GM18508 (cell line): Measurements from ENCODE around the gene MYH14.
"Not testable (repeated sequence)": the region's sequence is repeated elsewhere in the genome, so short reads cannot be mapped to it uniquely, and the experiment has no call there.

Experiments used
- ATAC-seq: cut with Tn5 transposase; IDR thresholded peaks from one replicate; pipeline ENCODE4 v1.9.1; 2021; ENCODE audit warnings: moderate number of reproducible peaks; ENCODE audit not compliant: insufficient read depth, unreplicated experiment

MYH14 gene

GRCh38 chr19:50222691-50223438, 19.4 kb downstream of the MYH14 start:
- ATAC-seq = no peak

GRCh38 chr19:50223439-50223716, 20.0 kb downstream of the MYH14 start:
- ATAC-seq = no peak

GRCh38 chr19:50224986-50225747, 21.7 kb downstream of the MYH14 start:
- no peak for ATAC-seq

- ATAC-seq = no peak
These were observed 23.1 kb downstream of the MYH14 start for GRCh38 chr19:50226536-50226935.

GRCh38 chr19:50228153-50228552, 24.7 kb downstream of the MYH14 start:
- not testable (repeated sequence) for ATAC-seq

GRCh38 chr19:50230379-50231351, 27.2 kb downstream of the MYH14 start:
- ATAC-seq = no peak

- ATAC-seq = not testable (repeated sequence)
These were observed 28.0 kb downstream of the MYH14 start for GRCh38 chr19:50231417-50231816.

- ATAC-seq = no peak
These were observed 28.4 kb downstream of the MYH14 start for GRCh38 chr19:50231821-50232220.

GRCh38 chr19:50232600-50232999, 29.2 kb downstream of the MYH14 start:
- no peak for ATAC-seq

- no peak for ATAC-seq
These were observed 30.0 kb downstream of the MYH14 start for GRCh38 chr19:50233308-50233910.

GRCh38 chr19:50237493-50237892, 34.1 kb downstream of the MYH14 start:
- ATAC-seq = not testable (repeated sequence)

- no peak for ATAC-seq
These were observed 34.6 kb downstream of the MYH14 start for GRCh38 chr19:50238043-50238442.

GRCh38 chr19:50239921-50240590, 36.6 kb downstream of the MYH14 start:
- no peak for ATAC-seq

- ATAC-seq = no peak
These were observed 39.2 kb downstream of the MYH14 start for GRCh38 chr19:50242581-50242980.

- no peak for ATAC-seq
These were observed 41.3 kb downstream of the MYH14 start for GRCh38 chr19:50244695-50245094.

GRCh38 chr19:50248413-50248812, 45.0 kb downstream of the MYH14 start:
- no peak for ATAC-seq

GRCh38 chr19:50248826-50249225, 45.4 kb downstream of the MYH14 start:
- no peak for ATAC-seq

GRCh38 chr19:50249636-50250035, 46.2 kb downstream of the MYH14 start:
- ATAC-seq = no peak

- no peak for ATAC-seq
These were observed 47.2 kb downstream of the MYH14 start for GRCh38 chr19:50250450-50251136.
